Stimulated activated CD8-positive, alpha-beta memory T cell treated with anti-CD3 and anti-CD28 coated beads, Interleukin-7, amount 100 ng/mL, for 48 hours (primary cell): ENCODE measurements around the gene PTPRN2.

ENCODE experiments used
- DNase-seq, 2 donors: peaks; one replicate each; pipeline ENCODE4 v3.0.0-alpha.2; 2020; ENCODE audit warnings: low read depth in 1 of 2; ENCODE audit errors: extremely low read depth in 1 of 2

The PTPRN2 gene

GRCh38 chr7:157617401-157617800 is 970.2 kb downstream of the PTPRN2 start:
- no peak for DNase-seq

GRCh38 chr7:157616931-157617330 is 970.7 kb downstream of the PTPRN2 start:
- no peak for DNase-seq

GRCh38 chr7:157616426-157616825 is 971.2 kb downstream of the PTPRN2 start:
- DNase-seq = no peak

- DNase-seq = no peak
Observed at GRCh38 chr7:157615852-157616251, 971.8 kb downstream of the PTPRN2 start.

- DNase-seq = no peak
Observed at GRCh38 chr7:157615101-157615817, 972.4 kb downstream of the PTPRN2 start.

GRCh38 chr7:157614457-157615020 is 973.1 kb downstream of the PTPRN2 start:
- no peak for DNase-seq

GRCh38 chr7:157613575-157614322 is 973.9 kb downstream of the PTPRN2 start:
- DNase-seq = no peak

GRCh38 chr7:157612664-157613561 is 974.7 kb downstream of the PTPRN2 start:
- peak; percentile 29 to 37 for DNase-seq

GRCh38 chr7:157612009-157612663 is 975.5 kb downstream of the PTPRN2 start:
- DNase-seq = no peak

GRCh38 chr7:157611341-157611740 is 976.3 kb downstream of the PTPRN2 start:
- no peak for DNase-seq

- no peak for DNase-seq
Observed at GRCh38 chr7:157610671-157611295, 976.8 kb downstream of the PTPRN2 start.

GRCh38 chr7:157609932-157610640 is 977.5 kb downstream of the PTPRN2 start:
- no peak for DNase-seq

GRCh38 chr7:157609516-157609915 is 978.1 kb downstream of the PTPRN2 start:
- DNase-seq = no peak

- DNase-seq = no peak
Observed at GRCh38 chr7:157607218-157607617, 980.4 kb downstream of the PTPRN2 start.

- DNase-seq = no peak
Observed at GRCh38 chr7:157606140-157606539, 981.5 kb downstream of the PTPRN2 start.

- DNase-seq = no peak
Observed at GRCh38 chr7:157605638-157606037, 982.0 kb downstream of the PTPRN2 start.

GRCh38 chr7:157604661-157605381 is 982.8 kb downstream of the PTPRN2 start:
- no peak for DNase-seq

GRCh38 chr7:157603716-157604115 is 983.9 kb downstream of the PTPRN2 start:
- no peak for DNase-seq

GRCh38 chr7:157603005-157603404 is 984.6 kb downstream of the PTPRN2 start:
- no peak for DNase-seq
